ENCODE data around the gene FXYD4. TPM values are rescaled to one million over a fixed set of nuclear protein-coding genes. Genes with fewer than 3 reads are reported as not detected.

Gene FXYD4
- total and polyA plus RNA-seq, 11 donors: 0.14 TPM; not detected in 10

GRCh38 chr10:43373461-43373860 is 2.0 kb downstream of the FXYD4 start:
- H3K4me3 ChIP-seq: no peak overlapping the region
- intact Hi-C loops (cut with DNase I): no loop called here
- H3K4me1 ChIP-seq: peaks cover 0 to 12% (median 0%) of the 10 kb centered on the region in 12 donors
- no peaks in the 10 kb centered on the region for H3K9me3 ChIP-seq
- peak overlapping the region in 1 of 12 donors; percentile 34 for H3K27ac ChIP-seq
- no peaks in the 10 kb centered on the region for H3K36me3 ChIP-seq
- WGBS, 4 donors: 73 to 87% (median 79%) methylated on average over 5 of the region's 5 CpGs
- TF ChIP-seq POLR2A (IDR thresholded peaks at IDR 0.05) (no peak), CTCF (IDR thresholded peaks at IDR 0.05) (no peak)
- no peak for DNase-seq
- no peak for ATAC-seq
- H3K27me3 ChIP-seq: no peaks in the 10 kb centered on the region

- ATAC-seq (no peak), DNase-seq (no peak)
- Histone ChIP-seq H3K4me3 (no peak overlapping the region), H3K36me3 (no peaks in the 10 kb centered on the region), H3K27me3 (no peaks in the 10 kb centered on the region), H3K27ac (no peak overlapping the region), H3K9me3 (no peaks in the 10 kb centered on the region), H3K4me1 (peaks cover 0 to 12% (median 0%) of the 10 kb centered on the region in 12 donors)
- intact Hi-C loops (cut with DNase I): no loop called here
- WGBS, 4 donors: 85 to 96% (median 91%) methylated on average over 3 of the region's 3 CpGs
- no peak for TF ChIP-seq POLR2A (IDR thresholded peaks at IDR 0.05)
- no peak for TF ChIP-seq CTCF (IDR thresholded peaks at IDR 0.05)
Measured at GRCh38 chr10:43374194-43374593, 2.8 kb downstream of the FXYD4 start.

- H3K4me1 ChIP-seq: peaks cover 0 to 12% (median 0%) of the 10 kb centered on the region in 12 donors
- no peak overlapping the region for H3K4me3 ChIP-seq
- H3K27ac ChIP-seq: no peak overlapping the region
- WGBS, 4 donors: 86 to 89% (median 87%) methylated on average over 12 of the region's 12 CpGs
- ATAC-seq: no peak
- DNase-seq: no peak
- no peaks in the 10 kb centered on the region for H3K9me3 ChIP-seq
- H3K27me3 ChIP-seq: no peaks in the 10 kb centered on the region
- no peaks in the 10 kb centered on the region for H3K36me3 ChIP-seq
- intact Hi-C loops (cut with DNase I): no loop called here
- TF ChIP-seq CTCF (IDR thresholded peaks at IDR 0.05): no peak
Measured at GRCh38 chr10:43375401-43376020, 4.1 kb downstream of the FXYD4 start.

- no peak overlapping the region for H3K4me3 ChIP-seq
- H3K27ac ChIP-seq: no peak overlapping the region
- no peak for ATAC-seq
- peaks cover 0 to 12% (median 0%) of the 10 kb centered on the region in 12 donors for H3K4me1 ChIP-seq
- no peaks in the 10 kb centered on the region for H3K27me3 ChIP-seq
- no peaks in the 10 kb centered on the region for H3K36me3 ChIP-seq
- WGBS, 4 donors: 90 to 95% (median 94%) methylated on average over 9 of the region's 9 CpGs
- H3K9me3 ChIP-seq: no peaks in the 10 kb centered on the region
- intact Hi-C loops (cut with DNase I): no loop called here
- TF ChIP-seq POLR2A (IDR thresholded peaks at IDR 0.05): no peak
- TF ChIP-seq CTCF (IDR thresholded peaks at IDR 0.05): no peak
- DNase-seq: no peak
Measured at GRCh38 chr10:43376046-43376635, 4.7 kb downstream of the FXYD4 start.
